ENCODE measurements around the gene TMEM54.

The TMEM54 gene

DNA sequence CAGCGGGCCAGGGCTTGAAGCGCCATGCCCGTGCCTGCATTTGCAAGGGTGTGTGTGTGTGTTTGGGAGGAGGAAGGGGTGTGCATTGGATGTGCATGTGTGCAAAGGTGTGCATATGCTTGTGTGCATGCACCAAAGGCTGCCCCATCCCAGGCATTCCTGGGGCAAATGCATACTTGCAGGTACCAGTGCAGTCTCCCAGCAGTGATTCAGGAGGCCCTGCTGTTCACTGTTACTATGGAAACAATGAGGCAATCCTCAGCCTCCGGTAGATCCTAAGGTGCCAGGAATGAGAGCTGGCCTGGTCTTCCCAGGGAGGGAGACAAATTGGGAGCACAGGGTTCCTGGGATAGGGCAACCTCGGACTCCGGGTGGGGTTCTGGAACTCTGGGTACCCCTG lies 23.0 kb downstream of the TMEM54 start:
- peak; percentile 4 for DNase-seq

DNA sequence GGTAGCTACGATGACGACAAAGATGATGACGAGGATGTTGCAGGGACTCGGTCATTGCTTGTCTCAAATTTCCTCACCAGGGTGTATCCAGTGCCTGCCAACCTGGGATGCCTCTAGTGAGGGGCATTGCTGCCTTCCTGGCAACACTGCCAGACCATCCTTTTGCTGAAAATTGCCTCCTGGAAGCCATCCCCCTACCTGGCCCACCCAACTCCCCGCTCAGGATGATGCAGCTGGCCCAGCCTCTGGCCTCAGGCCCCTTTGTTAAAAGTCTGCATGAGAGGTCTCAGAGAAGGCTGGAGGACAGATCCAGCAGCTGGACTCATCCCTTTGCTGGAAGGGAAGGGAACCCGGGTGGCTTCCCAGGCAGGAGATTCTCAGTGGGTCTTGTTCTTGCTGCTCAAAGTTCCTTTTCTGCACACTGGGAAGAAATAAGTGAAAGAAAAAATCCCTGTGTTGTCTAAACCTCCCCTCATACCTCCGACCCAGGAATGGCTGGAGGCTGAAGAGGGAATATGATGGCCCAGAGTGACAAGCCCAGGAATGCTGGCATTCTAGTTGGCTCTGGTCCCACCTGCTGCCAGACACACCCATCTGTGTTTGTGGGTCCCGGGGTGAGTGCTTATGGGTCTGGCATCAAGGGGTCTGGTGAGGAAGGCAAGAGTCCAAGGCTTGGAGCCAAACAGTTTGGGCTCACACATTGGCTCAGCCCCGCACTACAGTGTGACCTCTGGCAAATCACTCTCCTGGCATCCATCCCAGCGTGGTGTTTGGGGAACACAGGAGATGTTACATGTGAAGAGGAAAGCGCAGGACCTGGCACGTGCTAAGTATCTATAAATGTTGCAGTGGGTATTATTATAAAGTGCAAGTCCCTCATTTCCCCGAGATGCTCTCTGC lies 23.7 kb downstream of the TMEM54 start:
- DNase-seq = peak; percentile 21

DNA sequence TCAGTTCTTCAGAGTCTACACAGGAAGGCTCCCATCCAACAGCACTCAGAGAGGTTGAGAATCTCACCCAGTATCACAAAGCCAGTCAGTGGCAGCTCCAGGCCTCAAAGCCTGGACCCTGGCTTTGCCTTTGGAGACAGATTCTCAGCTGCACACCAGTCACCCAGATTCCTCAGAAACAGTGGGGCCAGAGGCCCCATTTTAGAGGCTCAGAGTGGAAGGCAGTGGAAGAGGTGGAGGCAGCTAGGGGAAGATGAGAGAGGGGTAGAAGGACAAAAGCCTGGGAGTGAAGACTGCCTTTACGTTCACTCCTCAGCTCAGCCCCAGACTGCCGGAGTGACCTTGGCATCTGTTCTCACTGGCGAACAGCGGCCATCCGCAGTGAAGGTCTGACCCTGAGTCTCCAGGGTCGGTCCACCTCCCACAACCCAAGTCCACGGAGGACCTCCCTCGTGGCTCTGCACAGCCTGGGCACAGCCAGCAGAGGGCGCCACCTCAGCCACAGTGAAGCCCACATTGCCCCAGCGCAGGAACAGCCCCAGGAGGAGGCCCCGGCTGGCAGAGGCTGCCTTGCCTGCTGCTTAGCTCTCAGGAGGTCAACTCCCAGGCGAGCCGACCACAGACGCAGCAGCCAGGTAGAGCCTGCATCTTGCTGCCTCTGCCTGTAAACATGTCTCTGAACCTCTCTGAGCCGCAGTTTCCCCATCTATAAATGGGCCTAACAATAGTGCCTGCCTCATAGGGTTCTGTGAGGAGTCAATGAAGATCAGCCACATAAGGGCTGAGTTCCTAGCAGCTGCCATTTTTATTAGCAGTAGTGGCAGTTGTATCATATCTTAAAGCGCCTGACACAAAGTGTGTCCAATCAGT lies 24.6 kb downstream of the TMEM54 start:
- DNase-seq = no peak

DNA sequence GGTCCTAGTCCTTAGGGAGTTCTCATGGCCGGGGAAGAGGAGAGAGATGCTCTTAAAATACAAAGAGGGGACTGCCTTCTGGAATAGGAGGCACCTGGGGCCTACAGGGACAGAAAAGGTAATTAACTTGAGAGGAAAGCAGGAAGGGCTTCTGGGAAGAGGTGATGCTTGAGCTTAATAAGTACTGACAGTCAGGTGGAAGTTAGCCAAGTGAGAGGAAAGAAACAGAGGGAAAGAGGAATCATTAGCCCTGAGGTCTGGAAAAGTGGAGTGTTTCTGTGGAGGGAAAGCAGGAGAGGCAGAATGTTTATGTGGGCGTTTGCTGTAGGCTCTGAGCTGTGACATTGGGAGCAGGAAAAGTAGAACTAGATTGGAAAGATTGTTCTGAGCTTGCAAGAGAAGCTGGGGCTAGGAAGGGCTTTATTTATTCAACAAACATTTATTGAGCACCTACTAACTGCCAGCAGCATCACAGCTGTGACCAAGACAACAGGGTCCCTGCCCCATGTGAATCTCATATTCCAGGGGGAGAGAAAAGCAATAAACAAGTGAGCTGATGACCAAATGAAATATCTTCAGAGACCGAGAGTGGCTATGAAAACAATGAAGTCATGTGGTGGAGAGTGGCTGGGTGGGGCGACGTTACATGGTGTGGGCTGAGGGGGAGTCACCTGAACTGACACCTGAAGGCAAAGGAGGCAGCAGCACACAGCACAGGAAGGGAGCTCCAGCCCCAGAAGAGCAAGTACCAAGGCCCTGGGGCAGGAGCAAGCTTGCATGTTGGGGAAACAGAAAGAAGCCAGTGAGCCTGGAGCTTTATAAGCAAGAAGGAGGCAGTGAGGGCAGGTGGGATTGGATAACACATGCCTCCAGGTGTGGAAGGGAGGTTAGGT lies 26.1 kb downstream of the TMEM54 start:
- no peak for DNase-seq

DNA sequence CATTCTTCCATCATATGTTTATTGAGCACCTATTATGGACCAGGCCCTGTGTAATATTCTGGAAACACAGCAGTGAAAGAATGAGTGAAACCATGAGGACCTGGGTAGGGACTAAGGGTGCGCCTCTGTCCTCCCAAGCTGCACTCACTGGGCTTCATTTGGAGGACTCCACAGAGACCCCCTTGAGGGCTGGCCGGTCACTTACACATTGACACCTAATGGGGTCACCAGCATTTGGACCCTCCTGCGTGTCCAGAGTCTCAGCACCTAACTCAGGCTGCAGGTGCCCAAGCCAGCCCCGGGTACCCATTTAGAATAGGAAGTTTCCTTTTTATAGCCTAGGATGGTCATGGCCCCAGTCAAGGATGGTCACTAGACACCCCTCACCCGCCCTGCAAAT lies 27.7 kb downstream of the TMEM54 start:
- no peak for DNase-seq

DNA sequence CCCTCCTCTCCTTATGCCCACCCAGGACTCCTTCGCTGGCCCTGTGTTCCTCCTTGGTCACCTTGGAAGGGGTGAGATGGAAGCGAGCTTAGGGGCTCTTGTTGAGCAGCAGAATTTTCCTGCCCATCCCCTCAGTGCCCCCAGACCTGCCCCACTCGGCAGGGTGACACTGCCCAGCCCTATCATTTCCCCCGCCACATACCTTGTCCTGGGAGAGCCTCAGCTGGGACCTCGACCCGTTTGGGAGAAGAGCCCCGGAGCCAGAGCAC lies 29.1 kb downstream of the TMEM54 start:
- DNase-seq = no peak

DNA sequence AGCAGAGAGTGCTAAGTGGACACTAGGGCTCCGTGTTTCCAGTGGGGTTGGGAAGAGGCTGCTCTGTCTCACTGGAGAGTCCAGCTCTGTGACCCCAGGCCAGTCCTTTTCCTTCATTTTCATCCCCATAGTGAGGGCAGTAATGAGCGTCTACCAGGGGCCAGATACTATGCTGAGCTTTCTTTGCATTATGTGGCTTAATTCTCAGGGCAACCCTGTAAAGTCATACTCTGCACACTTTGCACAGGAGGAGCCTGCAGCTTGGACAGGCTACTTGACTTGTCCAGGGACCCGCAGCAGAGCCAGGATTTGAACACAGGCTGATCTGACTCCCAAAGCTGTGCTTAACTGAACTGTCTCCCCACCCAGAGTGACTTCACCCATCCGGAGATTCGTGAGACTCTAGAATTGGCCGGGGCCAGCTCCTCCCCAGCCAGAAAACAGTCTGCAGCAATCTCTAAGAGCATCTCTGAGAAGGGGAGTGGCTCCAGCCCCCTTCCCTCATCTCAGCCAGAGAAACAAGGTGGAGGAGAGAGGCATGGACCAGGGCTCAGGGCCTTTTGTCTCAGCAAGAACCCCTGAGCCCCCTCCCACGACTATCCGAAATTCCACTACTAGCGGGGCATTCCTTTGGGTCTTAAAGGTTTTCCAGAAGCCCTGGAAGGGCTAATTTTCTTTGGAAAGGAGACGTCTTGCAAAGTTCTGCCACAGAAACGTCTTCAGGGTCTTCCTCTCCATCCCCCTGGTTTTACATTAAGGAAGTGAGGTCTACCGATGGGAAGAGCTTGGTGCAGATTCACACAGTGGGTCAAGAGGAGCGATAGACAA lies 29.6 kb downstream of the TMEM54 start:
- DNase-seq = peak; percentile 80

DNA sequence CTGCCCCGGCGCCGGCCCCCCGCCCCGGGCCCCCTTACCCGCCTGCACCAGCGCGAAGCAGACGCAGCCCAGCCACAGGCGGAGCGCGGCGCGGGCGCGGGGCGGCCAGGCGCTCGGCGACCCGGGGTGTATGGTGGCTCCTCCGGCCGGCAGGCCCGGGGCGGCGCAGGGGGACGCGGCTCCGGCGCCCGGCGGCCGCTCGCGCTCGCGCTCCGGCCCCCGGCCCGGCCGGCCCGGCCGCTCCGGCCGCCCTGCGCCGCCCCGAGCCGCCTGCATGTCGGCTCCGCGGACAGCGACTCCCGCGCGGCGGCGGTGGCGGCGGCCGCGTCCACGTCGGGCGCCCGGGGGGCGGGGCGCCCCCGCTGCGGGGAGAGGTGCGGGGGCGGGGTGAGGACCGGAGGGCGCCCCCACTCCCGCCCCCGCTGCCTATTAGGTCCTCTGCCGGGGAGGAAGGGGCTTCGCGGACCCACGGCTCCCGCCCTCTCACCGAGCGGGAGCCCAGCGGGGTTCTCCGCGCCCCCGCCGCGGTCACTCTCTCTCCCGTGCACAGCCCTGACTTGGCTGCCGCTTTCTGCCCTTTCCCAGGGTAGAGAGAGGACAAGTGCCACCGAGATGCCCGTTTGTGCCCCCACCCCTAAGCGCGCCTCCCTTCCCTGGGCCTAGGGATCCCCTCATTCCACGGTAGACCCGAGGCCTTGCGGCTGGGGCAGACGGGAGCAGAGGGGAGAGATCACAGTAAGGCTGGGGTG lies 30.4 kb downstream of the TMEM54 start, which contains the start of gene FNDC5:
FNDC5 (minus strand) TSS at position 298 of the 749 bp plus-strand sequence.
- DNase-seq = peak; percentile 75

DNA sequence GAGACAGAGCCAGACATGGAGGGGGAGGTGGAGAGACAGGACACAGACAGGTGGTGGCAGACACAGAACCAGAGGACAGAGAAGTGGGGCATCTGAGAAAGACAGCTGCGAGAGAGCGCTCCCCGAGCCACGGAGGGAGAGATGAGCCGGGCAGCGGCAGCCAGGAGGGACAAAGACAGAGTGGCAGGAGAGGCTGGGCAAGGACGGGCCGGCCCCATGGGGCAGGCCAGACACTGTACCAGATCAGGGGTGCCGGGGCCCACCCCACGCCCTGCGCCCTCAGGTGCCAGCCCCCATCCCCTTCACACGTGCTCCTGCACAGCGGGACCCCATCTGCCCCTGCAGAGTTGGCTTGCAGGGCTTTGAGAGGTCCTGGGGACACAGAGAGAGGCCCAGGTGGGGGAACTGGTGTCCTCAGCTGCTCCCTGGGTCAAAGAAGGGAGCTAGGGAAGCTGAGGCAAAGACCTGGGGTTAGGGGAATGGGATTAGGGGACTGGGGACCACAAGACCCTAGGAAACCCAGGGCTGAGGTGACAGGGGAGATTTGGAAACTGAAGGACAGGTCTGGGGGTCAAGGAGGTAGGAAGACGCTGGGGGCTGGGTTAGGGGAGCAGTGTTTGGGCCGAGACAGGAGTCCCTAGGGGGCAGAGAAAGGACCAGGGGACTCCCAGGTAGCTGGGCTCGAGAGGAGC lies 31.1 kb downstream of the TMEM54 start:
- peak; percentile 56 for DNase-seq

DNA sequence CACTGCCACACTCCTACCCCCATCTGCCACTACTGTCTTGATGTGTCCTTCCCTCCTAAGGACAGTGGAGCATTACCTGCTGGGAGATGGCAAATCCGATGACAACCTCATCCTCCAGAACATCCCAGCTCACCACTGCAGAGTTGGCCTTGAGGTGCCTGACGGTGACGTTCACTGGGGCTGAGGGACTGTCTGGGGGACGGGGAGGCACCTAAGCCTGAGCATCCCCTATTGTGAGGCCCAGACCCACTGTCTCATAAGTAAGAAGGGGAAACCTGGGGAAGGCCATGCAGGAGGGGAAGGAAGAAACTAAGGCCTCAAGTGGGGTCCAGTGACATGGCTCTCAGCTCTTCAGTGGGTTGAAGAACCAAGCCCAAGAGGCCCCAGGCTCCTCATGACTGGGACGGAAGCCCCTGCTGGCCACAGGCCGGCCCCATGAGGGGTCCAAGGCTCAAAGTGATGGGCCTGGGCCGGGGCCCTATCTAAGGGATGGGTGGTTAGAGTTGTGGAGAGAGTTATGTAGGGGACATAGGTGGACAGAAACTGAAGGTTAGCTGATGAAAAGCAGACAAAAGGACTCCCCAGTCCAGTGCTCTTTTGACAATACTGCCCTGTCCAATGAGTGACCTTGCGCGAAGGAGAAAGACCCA lies 32.3 kb downstream of the TMEM54 start:
- DNase-seq = peak; percentile 9

DNA sequence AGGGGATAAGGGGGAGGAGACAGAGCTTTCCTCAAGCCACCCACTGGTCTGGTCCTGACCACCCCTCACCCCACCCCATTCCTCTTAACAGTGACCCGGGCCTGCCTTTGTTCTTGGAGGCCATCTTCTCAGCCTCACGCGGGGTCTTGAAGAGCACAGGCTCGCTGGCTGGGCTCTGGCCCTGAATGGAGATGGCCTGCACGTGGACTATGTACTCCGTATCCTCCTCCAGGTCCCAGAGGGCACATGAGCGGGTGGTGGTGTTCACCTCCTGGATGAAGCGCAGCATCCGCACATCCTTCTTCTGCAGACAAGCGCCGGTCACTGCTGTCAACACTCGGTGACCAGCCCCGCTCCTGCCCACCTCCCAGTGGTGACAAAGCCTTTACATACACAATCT lies 33.1 kb downstream of the TMEM54 start:
- DNase-seq = no peak

DNA sequence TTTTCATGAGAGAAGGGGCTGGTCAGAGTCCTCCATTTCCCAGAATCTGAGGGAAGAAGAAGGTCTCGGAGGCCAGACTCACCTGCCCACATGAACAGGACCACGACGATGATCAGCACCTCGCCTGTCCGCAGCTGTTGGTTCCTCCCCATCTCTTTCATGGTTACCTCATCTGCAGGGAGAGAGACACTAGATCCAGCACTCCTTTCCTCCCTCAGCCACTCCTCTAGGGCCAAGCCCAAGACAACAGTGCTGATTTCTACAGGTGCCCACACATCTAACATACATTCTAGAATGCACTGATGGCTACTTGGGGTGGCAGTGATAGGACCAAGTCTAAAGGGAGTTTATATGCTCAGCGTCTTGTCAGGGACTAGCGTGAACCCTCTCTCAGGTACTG lies 33.5 kb downstream of the TMEM54 start:
- DNase-seq = no peak

DNA sequence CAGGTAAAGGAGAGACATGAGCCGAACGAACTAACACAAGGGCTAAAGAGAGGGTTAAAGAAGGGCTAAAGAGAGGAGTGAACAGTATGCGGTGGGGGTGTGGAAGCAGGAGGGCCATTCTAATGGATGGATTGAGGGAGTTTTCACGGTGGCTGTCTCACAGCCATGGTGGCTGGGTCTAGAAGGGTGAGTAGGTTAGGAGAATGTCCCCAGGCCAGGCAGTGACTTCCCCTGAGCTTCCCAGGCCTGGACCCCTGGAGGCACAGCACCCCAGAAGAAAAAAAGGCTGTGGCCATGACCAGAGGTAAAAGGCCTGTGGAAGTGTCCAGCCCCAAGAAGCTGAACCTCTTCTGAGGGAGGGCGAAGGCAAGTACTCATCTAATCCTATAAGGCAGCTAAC lies 34.0 kb downstream of the TMEM54 start:
- DNase-seq = no peak

DNA sequence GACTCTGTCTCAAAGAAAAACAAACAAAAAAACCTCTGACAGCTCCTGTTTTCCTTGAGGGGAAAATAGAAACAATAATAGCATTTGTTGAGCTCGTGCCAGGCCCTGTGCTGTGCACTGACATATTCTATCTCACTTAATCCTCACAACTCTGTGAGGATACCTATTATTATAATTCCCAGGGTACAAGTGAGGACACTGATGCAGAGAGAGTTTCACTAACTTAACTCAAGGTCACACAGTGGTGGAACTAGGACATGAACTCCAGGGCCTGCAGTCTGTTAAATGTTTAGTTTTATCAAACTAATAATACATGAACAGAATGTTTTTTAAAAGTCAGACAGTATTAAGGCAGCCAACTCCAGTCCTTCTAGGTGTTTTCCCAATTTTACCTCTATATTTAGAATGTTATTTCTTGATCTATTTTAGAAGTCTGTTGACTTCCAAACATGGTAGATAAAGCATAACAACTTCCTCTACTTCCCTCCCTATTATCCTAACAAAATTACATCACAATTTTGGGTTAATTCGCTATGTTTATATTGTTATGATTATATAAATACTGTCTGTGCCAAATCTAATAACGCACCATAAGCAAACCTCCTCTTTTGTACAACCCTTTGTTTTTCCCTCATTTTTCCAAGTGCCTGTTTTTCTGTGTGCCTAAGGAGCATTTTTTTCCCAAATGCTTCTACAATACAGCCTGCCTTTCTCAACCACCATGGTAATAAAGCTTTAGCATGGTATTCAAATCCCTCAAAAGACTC lies 35.4 kb downstream of the TMEM54 start:
- DNase-seq = no peak

DNA sequence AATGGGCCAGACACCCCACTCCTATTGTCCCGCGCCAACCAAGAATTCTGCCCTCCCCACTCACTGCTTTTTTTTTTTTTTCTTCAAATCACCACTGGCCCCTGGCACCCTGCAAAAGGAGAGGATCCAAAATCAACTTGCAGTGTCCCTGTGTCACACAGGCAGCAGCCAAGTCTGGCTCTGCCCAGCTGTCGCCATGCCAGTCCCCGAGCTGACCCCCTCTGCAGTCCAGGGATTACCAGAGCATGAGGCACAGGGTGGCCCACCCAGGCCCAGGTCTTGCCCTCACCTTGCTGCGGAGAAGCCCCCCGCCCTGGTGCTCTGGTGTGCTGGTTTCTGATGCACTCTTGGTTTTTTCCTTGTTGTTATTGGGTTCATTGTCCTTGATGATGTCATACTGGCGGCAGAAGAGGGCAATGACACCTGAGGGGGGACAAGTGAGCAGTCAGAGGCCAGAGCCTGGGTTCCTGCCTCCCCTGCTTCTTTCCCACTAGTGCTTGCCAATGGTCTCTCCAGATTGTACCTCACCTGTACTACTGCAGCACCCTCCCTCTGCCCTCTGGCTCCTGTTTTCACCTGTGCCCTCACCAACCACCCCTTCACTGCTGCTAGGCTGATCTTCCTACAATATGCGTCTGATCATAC lies 36.7 kb downstream of the TMEM54 start:
- no peak for DNase-seq

DNA sequence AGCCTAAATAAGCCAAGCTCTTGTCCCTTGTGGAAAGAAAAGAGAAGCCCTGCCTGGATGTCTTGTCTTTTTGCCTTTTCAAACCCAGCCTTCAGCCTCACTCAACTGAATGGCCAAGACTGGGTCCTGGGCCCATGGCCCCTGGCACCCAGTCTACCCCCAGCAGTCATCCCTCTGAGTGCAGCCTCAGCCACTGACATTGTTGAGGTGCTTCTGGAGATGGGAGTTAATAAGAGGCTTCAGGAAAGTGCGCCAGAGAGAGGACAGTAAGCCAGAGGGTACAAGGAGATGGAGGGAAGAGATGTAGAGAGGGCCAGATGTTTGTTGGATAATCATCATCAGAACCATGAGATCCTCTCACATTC lies 37.3 kb downstream of the TMEM54 start:
- no peak for DNase-seq

DNA sequence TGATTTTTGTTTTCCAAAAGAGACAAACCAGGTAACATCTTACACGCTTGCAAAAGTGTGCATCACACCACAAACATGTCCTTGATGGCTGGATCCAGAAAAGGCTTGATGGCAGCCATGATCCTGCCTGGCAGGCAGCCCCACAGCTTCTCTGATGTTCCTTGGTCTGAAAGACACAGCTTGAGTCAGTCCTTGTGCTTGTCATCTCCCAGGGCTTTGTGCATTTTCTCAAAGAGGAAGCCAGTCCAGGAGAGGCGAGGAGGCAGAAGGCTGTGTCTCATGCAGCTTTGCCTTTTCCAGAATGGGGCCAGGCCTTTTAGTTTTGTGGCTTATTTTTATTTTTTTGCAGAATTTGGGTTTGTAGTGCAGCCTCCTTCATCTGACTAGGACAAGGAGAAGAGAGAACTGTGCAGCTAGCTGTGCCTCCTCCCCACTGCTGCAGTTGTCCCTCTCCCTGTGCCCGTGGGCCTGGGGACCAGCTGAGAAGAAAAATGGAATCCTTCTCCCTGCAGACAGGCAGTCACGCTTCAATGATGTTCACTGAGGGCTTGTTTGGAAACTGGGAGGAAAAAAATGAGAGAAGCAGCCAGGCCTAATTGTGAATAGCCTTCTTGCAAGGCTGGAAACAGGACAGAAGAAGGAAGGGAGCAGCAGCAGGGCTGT lies 37.8 kb downstream of the TMEM54 start:
- no peak for DNase-seq

Data from femur (tissue), 1 donor.